Tibial nerve (tissue), 3 donors: ENCODE measurements around the gene TCF12.

Experiments used
- POLR2A ChIP-seq, 2 donors: fragments of 450-650 bp; IDR thresholded peaks; one replicate each; pipeline ENCODE4 v1.6.1; 2017; ENCODE audit warnings: antibody characterized with exemption in 2 of 2, mild to moderate bottlenecking in 2 of 2, moderate library complexity in 2 of 2
- TF ChIP-seq, protein P1 (sequence below), 5 experiments: fragments of 200-600 bp in 3 of 5; fragments of 450-650 bp in 2 of 5; sonication (generic) in 3 of 5; IDR thresholded peaks; one replicate each; pipeline ENCODE4 v1.5.1; 2016 to 2019; ENCODE audit warnings: antibody characterized with exemption in 5 of 5, mild to moderate bottlenecking in 3 of 5, moderate library complexity in 2 of 5

DNA sequence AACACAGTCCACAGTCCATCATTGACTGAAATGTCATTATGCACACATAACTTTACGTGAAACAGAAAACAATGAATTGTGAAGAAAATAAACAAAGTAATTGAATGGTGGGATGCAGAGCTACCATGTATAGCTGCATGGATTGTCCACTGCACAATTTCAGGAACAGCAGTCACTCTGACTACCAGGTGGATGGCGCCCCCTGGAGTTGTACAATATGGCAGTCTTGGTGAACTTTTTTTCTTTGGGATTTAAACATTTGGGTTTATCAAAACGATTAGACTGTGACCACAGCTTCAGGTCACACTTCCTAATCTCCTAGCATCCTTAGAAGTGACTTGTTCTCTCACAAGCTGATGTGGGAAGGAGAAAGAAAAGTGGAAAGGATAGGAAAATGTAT is 48.9 kb upstream of the TCF12 start:
- TF ChIP-seq POLR2A (IDR thresholded peaks at IDR 0.05), result no peak
- TF ChIP-seq, protein P1, sequence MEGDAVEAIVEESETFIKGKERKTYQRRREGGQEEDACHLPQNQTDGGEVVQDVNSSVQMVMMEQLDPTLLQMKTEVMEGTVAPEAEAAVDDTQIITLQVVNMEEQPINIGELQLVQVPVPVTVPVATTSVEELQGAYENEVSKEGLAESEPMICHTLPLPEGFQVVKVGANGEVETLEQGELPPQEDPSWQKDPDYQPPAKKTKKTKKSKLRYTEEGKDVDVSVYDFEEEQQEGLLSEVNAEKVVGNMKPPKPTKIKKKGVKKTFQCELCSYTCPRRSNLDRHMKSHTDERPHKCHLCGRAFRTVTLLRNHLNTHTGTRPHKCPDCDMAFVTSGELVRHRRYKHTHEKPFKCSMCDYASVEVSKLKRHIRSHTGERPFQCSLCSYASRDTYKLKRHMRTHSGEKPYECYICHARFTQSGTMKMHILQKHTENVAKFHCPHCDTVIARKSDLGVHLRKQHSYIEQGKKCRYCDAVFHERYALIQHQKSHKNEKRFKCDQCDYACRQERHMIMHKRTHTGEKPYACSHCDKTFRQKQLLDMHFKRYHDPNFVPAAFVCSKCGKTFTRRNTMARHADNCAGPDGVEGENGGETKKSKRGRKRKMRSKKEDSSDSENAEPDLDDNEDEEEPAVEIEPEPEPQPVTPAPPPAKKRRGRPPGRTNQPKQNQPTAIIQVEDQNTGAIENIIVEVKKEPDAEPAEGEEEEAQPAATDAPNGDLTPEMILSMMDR (IDR thresholded peaks at IDR 0.05), result peak in 4 of 5 experiments; percentile 21 to 54 (median 28)
